ENCODE measurements around the gene PHLPP1.

- TF ChIP-seq POLR2A (IDR thresholded peaks at IDR 0.05; ENCODE audit: low read length) (no peak), GATA1 (IDR thresholded peaks at IDR 0.05; ENCODE audit: low read depth, low read length) (no peak)
These were observed 43.2 kb downstream of the PHLPP1 start for GRCh38 chr18:62758591-62758990.
